Ectodermal cell (in vitro differentiated cells): Measurements from ENCODE around the gene POLD1.
"Not testable (repeated sequence)": the region's sequence is repeated elsewhere in the genome, so short reads cannot be mapped to it uniquely, and the experiment has no call there.

ENCODE experiments used
- H3K27ac ChIP-seq: 2 replicates; pipeline ENCODE4 v1.7.0; 2013; ENCODE audit warnings: mild to moderate bottlenecking, low read depth, low read length; ENCODE audit not compliant: insufficient read depth, poor library complexity, severe bottlenecking
- H3K27me3 ChIP-seq: 2 replicates; pipeline ENCODE4 v1.7.0; 2013; ENCODE audit warnings: mild to moderate bottlenecking, low read length; ENCODE audit not compliant: insufficient read depth, control insufficient read depth, poor library complexity, severe bottlenecking
- H3K36me3 ChIP-seq: one replicate; pipeline ENCODE4 v1.7.0; 2013; ENCODE audit warnings: low read length; ENCODE audit not compliant: control insufficient read depth, insufficient read depth
- H3K4me1 ChIP-seq: one replicate; pipeline ENCODE4 v1.7.0; 2013; ENCODE audit warnings: low read length; ENCODE audit not compliant: control insufficient read depth, insufficient read depth
- H3K4me3 ChIP-seq: 2 replicates; pipeline ENCODE4 v1.7.0; 2013; ENCODE audit warnings: low read depth, low read length, control low read depth; ENCODE audit not compliant: insufficient read depth
- H3K9me3 ChIP-seq: 2 replicates; pipeline ENCODE4 v1.7.0; 2013; ENCODE audit warnings: mild to moderate bottlenecking, low read length, moderate library complexity; ENCODE audit not compliant: control insufficient read depth
- WGBS, 2 experiments: methylation state at CpG; one replicate each; pipeline ENCODE4 v1.1.7; 2013; ENCODE audit warnings: missing lambda C conversion rate in 2 of 2; 5-methylcytosine and 5-hydroxymethylcytosine counted together

Gene POLD1

GRCh38 chr19:50353487-50353880 lies 30.7 kb upstream of the POLD1 start:
- not testable (repeated sequence) for H3K4me3 ChIP-seq, H3K9me3 ChIP-seq, H3K27ac ChIP-seq, H3K36me3 ChIP-seq, H3K27me3 ChIP-seq, H3K4me1 ChIP-seq
- WGBS, 2 experiments, result 89 to 95% methylated on average over 7 of the region's 7 CpGs

- Histone ChIP-seq H3K9me3 (no peaks in the 10 kb centered on the region), H3K27ac (no peak overlapping the region), H3K4me1 (no peaks in the 10 kb centered on the region), H3K36me3 (no peaks in the 10 kb centered on the region), H3K27me3 (no peaks in the 10 kb centered on the region), H3K4me3 (no peak overlapping the region)
- WGBS, 2 experiments, result 42 to 48% methylated on average over 12 to 13 of the region's 13 CpGs
These were observed 27.4 kb upstream of the POLD1 start for GRCh38 chr19:50356691-50357177.

GRCh38 chr19:50357178-50358100 lies 26.7 kb upstream of the POLD1 start:
- H3K4me3 ChIP-seq, result no peak overlapping the region
- H3K4me1 ChIP-seq, result no peaks in the 10 kb centered on the region
- H3K36me3 ChIP-seq, result no peaks in the 10 kb centered on the region
- WGBS, 2 experiments, result 70 to 71% methylated on average over 54 of the region's 54 CpGs
- H3K27ac ChIP-seq, result no peak overlapping the region
- H3K27me3 ChIP-seq, result no peaks in the 10 kb centered on the region
- H3K9me3 ChIP-seq, result no peaks in the 10 kb centered on the region

- WGBS, 2 experiments, result 91% methylated on average over 54 of the region's 54 CpGs
- Histone ChIP-seq H3K4me3 (no peak overlapping the region), H3K36me3 (no peaks in the 10 kb centered on the region)
These were observed 25.4 kb upstream of the POLD1 start for GRCh38 chr19:50358483-50359327.

GRCh38 chr19:50359328-50359818 lies 24.8 kb upstream of the POLD1 start:
- WGBS, 2 experiments, result 88 to 89% methylated on average over 11 of the region's 11 CpGs
- no peaks in the 10 kb centered on the region for H3K4me1 ChIP-seq
- H3K27me3 ChIP-seq, result no peaks in the 10 kb centered on the region
- H3K9me3 ChIP-seq, result no peaks in the 10 kb centered on the region
- no peak overlapping the region for H3K4me3 ChIP-seq
- H3K36me3 ChIP-seq, result no peaks in the 10 kb centered on the region
- no peak overlapping the region for H3K27ac ChIP-seq

More at GRCh38 chr19:50358483-50359327, 25.4 kb upstream of the POLD1 start:
- no peaks in the 10 kb centered on the region for H3K9me3 ChIP-seq
- no peaks in the 10 kb centered on the region for H3K4me1 ChIP-seq
- no peaks in the 10 kb centered on the region for H3K27me3 ChIP-seq
- H3K27ac ChIP-seq, result no peak overlapping the region

GRCh38 chr19:50361290-50362029 lies 22.7 kb upstream of the POLD1 start:
- no peaks in the 10 kb centered on the region for H3K27me3 ChIP-seq
- H3K9me3 ChIP-seq, result no peaks in the 10 kb centered on the region
- no peaks in the 10 kb centered on the region for H3K4me1 ChIP-seq
- no peaks in the 10 kb centered on the region for H3K36me3 ChIP-seq
- no peak overlapping the region for H3K27ac ChIP-seq
- no peak overlapping the region for H3K4me3 ChIP-seq
- 81% methylated on average over 6 of the region's 7 CpGs for WGBS, 2 experiments

- no peaks in the 10 kb centered on the region for H3K27me3 ChIP-seq
- H3K9me3 ChIP-seq, result no peaks in the 10 kb centered on the region
- no peak overlapping the region for H3K4me3 ChIP-seq
- H3K4me1 ChIP-seq, result no peaks in the 10 kb centered on the region
- WGBS, 2 experiments, result 90 to 92% methylated on average over 6 to 7 of the region's 7 CpGs
- no peaks in the 10 kb centered on the region for H3K36me3 ChIP-seq
- no peak overlapping the region for H3K27ac ChIP-seq
These were observed 22.1 kb upstream of the POLD1 start for GRCh38 chr19:50362030-50362412.

- no peak overlapping the region for H3K4me3 ChIP-seq
- no peaks in the 10 kb centered on the region for H3K27me3 ChIP-seq
- 74 to 81% methylated on average over 9 to 11 of the region's 11 CpGs for WGBS, 2 experiments
- H3K4me1 ChIP-seq, result no peaks in the 10 kb centered on the region
- no peaks in the 10 kb centered on the region for H3K9me3 ChIP-seq
- H3K27ac ChIP-seq, result no peak overlapping the region
- no peaks in the 10 kb centered on the region for H3K36me3 ChIP-seq
These were observed 21.3 kb upstream of the POLD1 start for GRCh38 chr19:50362656-50363424.
